ENCODE measurements around the gene RNF223. TPM values are rescaled to one million over a fixed set of nuclear protein-coding genes. Genes with fewer than 3 reads are reported as not detected.

RNF223 gene
- total and polyA plus RNA-seq, 2 of the 8 experiments (the other 6 are each of a cell fraction or from before 2014, with no cell fraction given), result not detected

GRCh38 chr1:1033009-1033587, 41.0 kb downstream of the RNF223 start:
- Histone ChIP-seq H3K4me1 (replicated peaks in 1 of 4; ENCODE audit: control insufficient read depth in 3 of 4, insufficient read depth in 4 of 4, low read length in 3 of 4) (peaks cover 0 to 23% (median 11%) of the 10 kb centered on the region in 4 experiments; a peak in 6 of 7 replicates), H2BK12ac (ENCODE audit: low read depth, low read length) (no peak overlapping the region), H3K79me1 (ENCODE audit: low read depth, low read length) (peaks cover 4% of the 10 kb centered on the region), H3K23me2 (ENCODE audit: low read depth, low read length) (peaks cover 8% of the 10 kb centered on the region), H3K27me3 (replicated peaks in 1 of 4; ENCODE audit: control insufficient read depth in 3 of 4, extremely low read depth in 1 of 4, insufficient read depth in 3 of 4, low read length in 3 of 4) (peaks cover 0 to 18% (median 14%) of the 10 kb centered on the region in 4 experiments; a peak in 5 of 7 replicates), H3K79me2 (ENCODE audit: control insufficient read depth in 1 of 2, insufficient read depth in 2 of 2, low read length in 2 of 2) (no peaks in the 10 kb centered on the region), H3K56ac (replicated peaks; ENCODE audit: insufficient read length, low read depth, low read length) (no peak overlapping the region), H3K4me3 (ENCODE audit: extremely low read depth in 1 of 4, insufficient read depth in 2 of 4, low read depth in 3 of 4, low read length in 4 of 4) (peak overlapping the region; percentile 32 to 67 (median 36); a peak in 5 of 8 replicates), H3K9me3 (ENCODE audit: insufficient read depth in 2 of 2, low read depth in 1 of 2, low read length in 1 of 2) (no peaks in the 10 kb centered on the region), H4K20me1 (replicated peaks in 1 of 2; ENCODE audit: control insufficient read depth in 1 of 2, insufficient read depth in 2 of 2, low read length in 2 of 2) (peaks cover 31 to 50% of the 10 kb centered on the region in 2 experiments), H3K4ac (replicated peaks; ENCODE audit: insufficient read length, low read depth, low read length) (no peak overlapping the region), H3K14ac (ENCODE audit: insufficient read length) (no peak overlapping the region), H2BK20ac (ENCODE audit: low read length) (no peak overlapping the region), H3K36me3 (ENCODE audit: control insufficient read depth in 2 of 4, insufficient read depth in 4 of 4, low read length in 3 of 4) (peaks cover 0 to 7% (median 0%) of the 10 kb centered on the region in 4 experiments; a peak in 2 of 8 replicates), H2BK120ac (replicated peaks; ENCODE audit: low read depth, low read length) (no peak overlapping the region), H2BK5ac (ENCODE audit: low read depth, low read length) (no peak overlapping the region), H3K18ac (ENCODE audit: extremely low read depth, low read length) (no peak overlapping the region; the same call in 1 of the 2 replicates), H2BK15ac (ENCODE audit: low read length) (no peak overlapping the region), H3K4me2 (ENCODE audit: insufficient read depth in 1 of 2, low read depth in 2 of 2, low read length in 2 of 2) (peak overlapping the region; percentile 49 to 75; a peak in 3 of 4 replicates), H4K91ac (replicated peaks; ENCODE audit: insufficient read length, low read length) (no peak overlapping the region), H3K9ac (replicated peaks in 1 of 4; ENCODE audit: extremely low read depth in 1 of 4, low read depth in 3 of 4, low read length in 3 of 4) (peak overlapping the region in 2 of 4 experiments; percentile 30 to 76; a peak in 3 of 7 replicates), H4K5ac (ENCODE audit: insufficient read length, low read depth, low read length) (no peak overlapping the region), H3K27ac (ENCODE audit: low read depth, low read length) (no peak overlapping the region), H4K8ac (ENCODE audit: extremely low read depth, insufficient read depth, low read length) (no peak overlapping the region), H2AFZ (ENCODE audit: low read length) (no peak overlapping the region), H3K23ac (ENCODE audit: insufficient read length) (no peak overlapping the region), H2AK5ac (ENCODE audit: low read depth, low read length) (no peak overlapping the region)
- ChIA-PET POLR2A (ENCODE audit: partially characterized antibody) (interaction anchor here (0.5 to 10.9 kb wide), 18 partner anchors 7 to 396 kb away, joined by 3 to 245 read pairs (median 4); partner anchors contain the start of genes AGRN, HES4 and ISG15), CTCF (ENCODE audit: partially characterized antibody) (interaction anchor here (0.8 to 4.5 kb wide), 12 partner anchors 9 to 246 kb away, joined by 3 to 60 read pairs (median 4); partner anchors contain the start of genes ISG15 and PERM1)
- DNase-seq (ENCODE audit: low read depth in 1 of 2, low spot score in 2 of 2), result peak; percentile 81 to 97
- no peak for FAIRE-seq
- WGBS, 2 experiments (ENCODE audit: extremely low coverage in 1 of 2, insufficient coverage in 1 of 2, insufficient read length in 1 of 2, insufficient replicate concordance in 2 of 2, low coverage in 1 of 2, low lambda C conversion rate in 2 of 2, missing lambda C conversion rate in 1 of 2), result 0% methylated on average over 3 of the region's 73 CpGs; no CpG with 5 or more reads in 1 of the 2 experiments
- TF ChIP-seq POLR2A (IDR thresholded peaks at IDR 0.05; ENCODE audit: control extremely low read depth in 1 of 2, low read depth in 2 of 2, low read length in 2 of 2) (peak in 1 of 2 experiments; percentile 45; a peak in 1 of 3 replicates), E2F6 (IDR thresholded peaks at IDR 0.05) (no peak), MAX (IDR thresholded peaks at IDR 0.05) (peak; percentile 50; the same call in 1 of the 2 replicates), KDM1A (IDR thresholded peaks at IDR 0.05; ENCODE audit: borderline replicate concordance, low read length) (no peak), SIN3A (conservative IDR thresholded peaks at IDR 0.05 in 1 of 2, IDR thresholded peaks at IDR 0.05 in 1 of 2; ENCODE audit: low read depth in 1 of 2, low read length in 2 of 2) (no peak), SP1 (IDR thresholded peaks at IDR 0.05; ENCODE audit: low read depth, low read length) (peak; percentile 85), KDM5A (IDR thresholded peaks at IDR 0.05; ENCODE audit: low read length) (no peak), HDAC6 (IDR thresholded peaks at IDR 0.05; ENCODE audit: low read depth, low read length) (no peak), ATF2 (IDR thresholded peaks at IDR 0.05; ENCODE audit: low read length) (peak; percentile 87; the same call in 1 of the 2 replicates)

All from H1 (cell line).